Hepatocyte (in vitro differentiated cells): ENCODE results near the gene GRAMD1A. TPM values are rescaled to one million over a fixed set of nuclear protein-coding genes. Genes with fewer than 3 reads are reported as not detected.

Experiments
- DNase-seq: peaks from one replicate; pipeline ENCODE4 v3.0.0-alpha.2; 2016; ENCODE audit warnings: low spot score
- H2AFZ ChIP-seq: fragments of 200-600 bp; sonication (generic); 2 replicates; pipeline ENCODE4 v1.6.0; 2016; ENCODE audit warnings: antibody characterized with exemption, mild to moderate bottlenecking
- H3K27ac ChIP-seq: fragments of 200-600 bp; sonication (generic); 2 replicates; pipeline ENCODE4 v1.5.1; 2016; ENCODE audit warnings: mild to moderate bottlenecking
- H3K27me3 ChIP-seq: fragments of 200-600 bp; sonication (generic); 2 replicates; pipeline ENCODE4 v1.6.1; 2016
- H3K36me3 ChIP-seq: fragments of 200-600 bp; sonication (generic); replicated peaks from 2 replicates; pipeline ENCODE4 v1.5.1; 2016; ENCODE audit warnings: low read depth; ENCODE audit not compliant: insufficient read depth
- H3K4me1 ChIP-seq: fragments of 200-600 bp; sonication (generic); 2 replicates; pipeline ENCODE4 v1.5.1; 2016; ENCODE audit warnings: mild to moderate bottlenecking, moderate library complexity; ENCODE audit not compliant: insufficient read depth
- H3K4me2 ChIP-seq: fragments of 200-600 bp; sonication (generic); 2 replicates; pipeline ENCODE4 v1.6.0; 2016
- H3K4me3 ChIP-seq: fragments of 200-600 bp; sonication (generic); 2 replicates; pipeline ENCODE4 v1.5.1; 2016; ENCODE audit warnings: mild to moderate bottlenecking
- H3K79me2 ChIP-seq: fragments of 200-600 bp; sonication (generic); 2 replicates; pipeline ENCODE4 v1.6.0; 2017; ENCODE audit warnings: mild to moderate bottlenecking
- H3K9me2 ChIP-seq: fragments of 200-600 bp; sonication (generic); replicated peaks from 2 replicates; pipeline ENCODE4 v1.6.0; 2017; ENCODE audit warnings: mild to moderate bottlenecking; ENCODE audit not compliant: insufficient read depth
- H3K9me3 ChIP-seq: fragments of 200-600 bp; sonication (generic); 2 replicates; pipeline ENCODE4 v1.5.1; 2016; ENCODE audit warnings: low read depth, mild to moderate bottlenecking
- H4K20me1 ChIP-seq: fragments of 200-600 bp; sonication (generic); 2 replicates; pipeline ENCODE4 v1.6.0; 2016; ENCODE audit warnings: mild to moderate bottlenecking; ENCODE audit not compliant: insufficient read depth, poor library complexity, severe bottlenecking
- EZH2 ChIP-seq: fragments of 200-600 bp; sonication (generic); IDR thresholded peaks from 2 replicates; pipeline ENCODE4 v1.6.1; 2016; ENCODE audit warnings: antibody characterized with exemption, mild to moderate bottlenecking, borderline replicate concordance
- EZH2phosphoT487 ChIP-seq: fragments of 200-600 bp; sonication (generic); IDR thresholded peaks from one replicate; pipeline ENCODE4 v1.6.1; 2018; ENCODE audit warnings: antibody characterized with exemption, mild to moderate bottlenecking, low read depth, moderate library complexity; ENCODE audit not compliant: unreplicated experiment, severe bottlenecking
- WGBS: methylation state at CpG from one replicate; pipeline ENCODE4 v1.1.6; 2016; ENCODE audit warnings: low lambda C conversion rate; ENCODE audit errors: missing lambda C conversion rate; 5-methylcytosine and 5-hydroxymethylcytosine counted together
- polyA plus RNA-seq: library from polyadenylated mRNA; unstranded; fragments of >200 nt; fragmentation: Nextera tagmentation; extraction: Ambion mirVana; gene quantifications from 2 replicates; pipeline ENCODE4 v1.2.1, GENCODE V29; 2016
- total RNA-seq: library from RNA; depleted of rRNA; stranded (reverse); fragments of >200 nt; gene quantifications from 2 replicates; pipeline ENCODE4 v1.2.3, GENCODE V29; 2014
- TF ChIP-seq, protein P1 (sequence below): fragments of 200-600 bp; sonication (generic); IDR thresholded peaks from 2 replicates; pipeline ENCODE4 v1.5.1; 2016; ENCODE audit warnings: antibody characterized with exemption, mild to moderate bottlenecking; ENCODE audit not compliant: poor library complexity

The GRAMD1A gene
- total and polyA plus RNA-seq, 2 experiments from 2014 or later: 34.8 to 92.4 TPM

DNA sequence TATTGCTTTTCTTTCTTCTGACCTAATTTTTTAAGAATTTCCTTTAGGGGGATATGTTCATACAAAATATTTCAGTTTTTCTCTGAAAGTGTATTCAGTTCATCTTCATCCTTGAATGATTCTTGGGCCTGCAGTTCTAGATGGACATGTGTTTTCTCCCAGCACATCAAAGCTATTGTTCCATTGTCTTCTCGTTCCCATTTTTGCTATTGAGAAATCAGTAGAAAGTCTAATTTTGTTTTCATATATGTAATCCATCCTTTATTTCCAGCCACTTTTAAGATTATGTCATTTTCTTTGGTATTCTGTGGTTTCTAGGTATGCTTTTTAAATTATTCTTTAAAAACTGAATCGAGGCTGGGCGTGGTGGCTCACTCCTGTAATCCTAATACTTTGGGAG lies 15.8 kb upstream of the GRAMD1A start:
- no peak overlapping the region for H3K4me2 ChIP-seq
- H3K4me3 ChIP-seq: no peak overlapping the region
- H3K27me3 ChIP-seq: no peaks in the 10 kb centered on the region
- no peak overlapping the region for H2AFZ ChIP-seq
- no peaks in the 10 kb centered on the region for H3K36me3 ChIP-seq
- 88% methylated on average over 3 of the region's 3 CpGs for whole genome bisulfite sequencing
- H3K9me2 ChIP-seq: no peaks in the 10 kb centered on the region
- no peaks in the 10 kb centered on the region for H3K79me2 ChIP-seq
- H4K20me1 ChIP-seq: no peaks in the 10 kb centered on the region
- H3K9me3 ChIP-seq: no peaks in the 10 kb centered on the region
- TF ChIP-seq EZH2: no peak
- TF ChIP-seq, protein P1, sequence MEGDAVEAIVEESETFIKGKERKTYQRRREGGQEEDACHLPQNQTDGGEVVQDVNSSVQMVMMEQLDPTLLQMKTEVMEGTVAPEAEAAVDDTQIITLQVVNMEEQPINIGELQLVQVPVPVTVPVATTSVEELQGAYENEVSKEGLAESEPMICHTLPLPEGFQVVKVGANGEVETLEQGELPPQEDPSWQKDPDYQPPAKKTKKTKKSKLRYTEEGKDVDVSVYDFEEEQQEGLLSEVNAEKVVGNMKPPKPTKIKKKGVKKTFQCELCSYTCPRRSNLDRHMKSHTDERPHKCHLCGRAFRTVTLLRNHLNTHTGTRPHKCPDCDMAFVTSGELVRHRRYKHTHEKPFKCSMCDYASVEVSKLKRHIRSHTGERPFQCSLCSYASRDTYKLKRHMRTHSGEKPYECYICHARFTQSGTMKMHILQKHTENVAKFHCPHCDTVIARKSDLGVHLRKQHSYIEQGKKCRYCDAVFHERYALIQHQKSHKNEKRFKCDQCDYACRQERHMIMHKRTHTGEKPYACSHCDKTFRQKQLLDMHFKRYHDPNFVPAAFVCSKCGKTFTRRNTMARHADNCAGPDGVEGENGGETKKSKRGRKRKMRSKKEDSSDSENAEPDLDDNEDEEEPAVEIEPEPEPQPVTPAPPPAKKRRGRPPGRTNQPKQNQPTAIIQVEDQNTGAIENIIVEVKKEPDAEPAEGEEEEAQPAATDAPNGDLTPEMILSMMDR: no peak
- no peak for TF ChIP-seq EZH2phosphoT487
- no peak for DNase-seq
- no peaks in the 10 kb centered on the region for H3K4me1 ChIP-seq
- no peak overlapping the region for H3K27ac ChIP-seq

DNA sequence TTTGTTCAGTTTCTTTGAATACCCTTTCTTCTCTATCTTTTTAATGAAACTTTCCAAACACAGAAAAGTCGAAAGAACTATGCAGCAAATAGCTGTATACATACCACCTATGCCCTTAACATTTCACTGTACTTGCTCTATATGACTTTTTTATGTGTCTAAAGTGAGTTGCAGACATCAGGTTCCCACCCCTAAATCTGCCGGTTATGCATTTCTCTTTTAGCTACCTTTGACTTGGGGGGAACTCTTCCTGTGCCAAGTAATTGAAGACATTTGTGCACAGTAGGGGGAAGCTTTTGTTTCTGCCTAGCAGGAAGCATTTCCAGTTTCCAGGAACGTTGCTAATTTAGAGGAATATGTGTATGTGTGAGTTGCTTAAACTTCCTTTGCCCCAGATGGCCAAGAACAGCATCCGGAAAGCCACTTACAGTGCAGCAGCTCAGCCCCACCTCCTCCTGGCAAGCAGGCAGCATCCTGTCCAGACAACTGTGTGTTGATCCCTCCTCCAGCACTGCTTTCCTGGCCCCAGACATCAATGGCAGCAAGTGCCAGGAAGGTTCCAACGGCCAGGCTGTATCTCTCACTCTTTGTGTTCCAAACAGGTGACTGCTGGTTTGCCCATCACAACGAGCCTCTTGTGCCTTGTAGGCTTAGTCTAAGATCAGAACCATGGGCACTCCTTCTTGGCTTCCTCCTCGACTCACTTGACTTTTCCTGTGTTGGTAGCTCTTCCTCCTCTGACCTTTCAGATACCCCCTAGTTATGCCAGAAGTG lies 14.7 kb upstream of the GRAMD1A start:
- 50% methylated on average over 7 of the region's 7 CpGs for WGBS
- H3K9me2 ChIP-seq: no peaks in the 10 kb centered on the region
- TF ChIP-seq EZH2phosphoT487: no peak
- TF ChIP-seq, protein P1: no peak
- no peak for TF ChIP-seq EZH2
- DNase-seq: no peak
- H4K20me1 ChIP-seq: no peaks in the 10 kb centered on the region
- H3K4me3 ChIP-seq: no peak overlapping the region
- no peaks in the 10 kb centered on the region for H3K36me3 ChIP-seq
- H3K27me3 ChIP-seq: no peaks in the 10 kb centered on the region
- H3K27ac ChIP-seq: no peak overlapping the region
- no peak overlapping the region for H3K4me2 ChIP-seq
- no peaks in the 10 kb centered on the region for H3K9me3 ChIP-seq
- no peaks in the 10 kb centered on the region for H3K4me1 ChIP-seq
- no peak overlapping the region for H2AFZ ChIP-seq
- no peaks in the 10 kb centered on the region for H3K79me2 ChIP-seq

DNA sequence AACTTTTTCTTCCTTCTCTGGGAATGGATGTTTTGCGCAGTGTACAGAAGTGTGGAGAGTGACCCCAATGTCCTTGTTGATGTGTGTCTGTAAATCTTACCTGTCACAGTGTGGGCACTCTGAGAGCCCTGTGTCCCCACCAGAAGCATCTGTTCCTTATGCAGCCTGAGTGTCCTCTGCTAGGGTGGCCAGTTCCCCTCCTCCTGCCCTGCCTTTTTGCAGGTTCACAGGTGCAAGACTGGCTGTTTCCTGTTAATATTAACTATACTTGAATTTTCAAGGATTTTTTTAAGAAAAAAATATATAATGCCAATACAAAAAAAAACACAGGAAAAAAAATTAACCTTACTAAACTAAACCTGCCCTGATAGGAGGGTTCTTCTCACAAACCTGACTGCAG lies 12.0 kb upstream of the GRAMD1A start:
- Histone ChIP-seq H3K4me3 (no peak overlapping the region), H3K4me2 (no peak overlapping the region), H3K9me2 (no peaks in the 10 kb centered on the region), H3K4me1 (no peaks in the 10 kb centered on the region), H3K79me2 (no peaks in the 10 kb centered on the region), H3K27me3 (no peaks in the 10 kb centered on the region), H4K20me1 (no peaks in the 10 kb centered on the region), H3K27ac (no peak overlapping the region), H3K36me3 (no peaks in the 10 kb centered on the region), H2AFZ (no peak overlapping the region), H3K9me3 (no peaks in the 10 kb centered on the region)
- WGBS: 100% methylated on average over 1 of the region's 1 CpG
- no peak for DNase-seq
- TF ChIP-seq, protein P1: no peak
- TF ChIP-seq EZH2phosphoT487 (no peak), EZH2 (no peak)
